Mammary epithelial cell (primary cell): Measurements from ENCODE around the gene SLC38A1.

Source experiments
- CTCF ChIP-seq, 2 donors: IDR thresholded peaks in 1 of 2; conservative IDR thresholded peaks in 1 of 2; 2 replicates each; pipeline ENCODE4 v1.5.1; 2011 to 2012; ENCODE audit warnings: inconsistent platforms in 2 of 2, low read length in 2 of 2, mild to moderate bottlenecking in 2 of 2, control low read depth in 1 of 2, low read depth in 1 of 2; ENCODE audit not compliant: insufficient read depth in 1 of 2; ENCODE audit errors: extremely low read depth in 1 of 2
- EZH2 ChIP-seq: IDR thresholded peaks from 2 replicates; pipeline ENCODE4 v1.6.1; 2012; ENCODE audit warnings: low read length, inconsistent platforms, borderline replicate concordance

- TF ChIP-seq CTCF (conservative IDR thresholded peaks at IDR 0.05 in 1 of 2, IDR thresholded peaks at IDR 0.05 in 1 of 2; ENCODE audit: extremely low read depth in 1 of 2, insufficient read depth in 1 of 2, low read depth in 1 of 2, low read length in 2 of 2) (no peak), EZH2 (no peak)
Observed at GRCh38 chr12:46167412-46167811, 101.4 kb downstream of the SLC38A1 start.
